Ascending aorta (tissue), 2 donors: ENCODE results near the gene NACA. TPM values are rescaled to one million over a fixed set of nuclear protein-coding genes. Genes with fewer than 3 reads are reported as not detected.

ENCODE experiments used
- DNase-seq, 2 donors: peaks; one replicate each; pipeline ENCODE4 v3.0.0-alpha.2; 2019; ENCODE audit warnings: low spot score in 2 of 2
- H3K27ac ChIP-seq, 2 donors: fragments of 200-600 bp; sonication (generic); one replicate each; pipeline ENCODE4 v1.5.1; 2016 to 2017; ENCODE audit warnings: mild to moderate bottlenecking in 1 of 2
- H3K27me3 ChIP-seq: fragments of 200-600 bp; sonication (generic); one replicate; pipeline ENCODE4 v1.5.1; 2017
- H3K36me3 ChIP-seq, 2 donors: fragments of 200-600 bp; sonication (generic); one replicate each; pipeline ENCODE4 v1.5.1; 2016
- H3K4me1 ChIP-seq, 2 donors: fragments of 200-600 bp; sonication (generic); one replicate each; pipeline ENCODE4 v1.5.1; 2016 to 2017; ENCODE audit warnings: mild to moderate bottlenecking in 1 of 2
- H3K4me3 ChIP-seq, 2 donors: fragments of 200-600 bp; sonication (generic); one replicate each; pipeline ENCODE4 v1.5.1; 2016 to 2017; ENCODE audit warnings: mild to moderate bottlenecking in 1 of 2
- H3K9me3 ChIP-seq, 2 donors: fragments of 200-600 bp; sonication (generic); one replicate each; pipeline ENCODE4 v1.5.1; 2016
- CTCF ChIP-seq, 3 experiments: fragments of 200-600 bp in 2 of 3; fragments of 450-650 bp in 1 of 3; sonication (generic) in 2 of 3; IDR thresholded peaks; one replicate each; pipeline ENCODE4 v1.5.1; 2016 to 2019; ENCODE audit warnings: antibody characterized with exemption in 3 of 3, mild to moderate bottlenecking in 1 of 3, moderate library complexity in 1 of 3
- intact Hi-C: fragments of 100-400 bp; cut with DNase I; formaldehyde crosslinking; loops from one replicate; pipeline ENCODE4 v1.15.1; 2023
- total RNA-seq: library from RNA; depleted of rRNA; stranded (reverse); fragments of >200 nt; gene quantifications from one replicate; pipeline ENCODE4 v1.1.0, GENCODE V29; 2016

Gene NACA
- total RNA-seq, 1 donor from 2014 or later = 490 TPM

GRCh38 chr12:56723889-56724700 is 1.0 kb downstream of the NACA start:
- H3K27ac ChIP-seq = peak overlapping the region; percentile 89 to 90
- intact Hi-C loops = loop anchor here (2.0 kb wide), 2 partner anchors 29 to 87 kb away; partner anchors contain the start of gene PRIM1
- TF ChIP-seq CTCF (IDR thresholded peaks at IDR 0.05) = no peak

DNA sequence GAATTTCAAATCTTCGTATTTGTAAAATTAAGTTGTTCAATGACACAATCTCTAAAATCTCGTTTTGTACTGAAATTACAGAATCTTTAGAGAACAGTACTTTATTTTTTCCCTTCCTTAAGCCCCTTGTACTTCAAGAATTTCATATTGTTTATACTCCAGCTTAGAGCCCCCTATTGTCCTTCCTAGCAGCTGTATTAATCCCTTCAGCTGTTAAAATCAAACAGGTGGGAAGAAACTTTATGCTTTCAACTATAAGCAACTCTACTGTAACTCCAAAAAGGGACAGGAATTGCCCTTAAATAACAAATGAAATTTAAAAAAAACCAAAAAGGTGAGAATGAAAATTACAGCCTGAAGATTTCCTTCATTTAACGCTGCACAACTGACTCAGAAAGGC is 1.7 kb downstream of the NACA start:
- Histone ChIP-seq H3K27me3 (no peaks in the 10 kb centered on the region), H3K9me3 (no peaks in the 10 kb centered on the region), H3K27ac (peak overlapping the region in 1 of 2 donors; percentile 89), H3K4me1 (peaks cover 0 to 32% of the 10 kb centered on the region in 2 donors), H3K36me3 (peaks cover 7 to 17% of the 10 kb centered on the region in 2 donors), H3K4me3 (peak overlapping the region; percentile 72 to 84)
- intact Hi-C loops = no loop called here
- DNase-seq = no peak
- no peak for TF ChIP-seq CTCF (IDR thresholded peaks at IDR 0.05)

More at GRCh38 chr12:56723889-56724700, 1.0 kb downstream of the NACA start:
- peak overlapping the region; percentile 72 to 84 for H3K4me3 ChIP-seq
- no peaks in the 10 kb centered on the region for H3K27me3 ChIP-seq
- peaks cover 7 to 11% of the 10 kb centered on the region in 2 donors for H3K36me3 ChIP-seq
- peak in 1 of 2 donors; percentile 68 for DNase-seq
- H3K9me3 ChIP-seq = no peaks in the 10 kb centered on the region
- peaks cover 0 to 28% of the 10 kb centered on the region in 2 donors for H3K4me1 ChIP-seq

DNA sequence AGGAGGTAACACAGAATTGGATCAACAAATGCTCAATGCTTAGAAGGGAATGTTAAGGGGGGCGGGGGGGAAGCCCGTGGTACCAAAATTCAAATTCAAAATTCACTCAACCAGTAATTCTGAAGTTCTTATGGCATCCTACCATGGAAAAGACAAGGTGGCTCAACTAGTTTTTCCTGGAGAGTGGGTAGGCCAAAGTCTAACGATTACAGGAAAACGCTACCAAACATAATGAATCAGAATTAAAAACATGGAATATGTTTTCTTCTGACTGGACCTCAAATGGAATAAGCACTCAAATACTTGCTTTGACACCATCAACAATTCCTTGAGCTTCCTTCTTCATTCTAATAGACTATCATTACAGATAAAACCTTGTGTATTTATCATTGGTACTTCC is 2.3 kb downstream of the NACA start:
- Histone ChIP-seq H3K27me3 (no peaks in the 10 kb centered on the region), H3K4me3 (peak overlapping the region; percentile 72 to 84), H3K9me3 (no peaks in the 10 kb centered on the region), H3K36me3 (peaks cover 7 to 17% of the 10 kb centered on the region in 2 donors), H3K27ac (no peak overlapping the region), H3K4me1 (peaks cover 0 to 32% of the 10 kb centered on the region in 2 donors)
- no peak for TF ChIP-seq CTCF (IDR thresholded peaks at IDR 0.05)
- DNase-seq = no peak
- intact Hi-C loops = no loop called here

DNA sequence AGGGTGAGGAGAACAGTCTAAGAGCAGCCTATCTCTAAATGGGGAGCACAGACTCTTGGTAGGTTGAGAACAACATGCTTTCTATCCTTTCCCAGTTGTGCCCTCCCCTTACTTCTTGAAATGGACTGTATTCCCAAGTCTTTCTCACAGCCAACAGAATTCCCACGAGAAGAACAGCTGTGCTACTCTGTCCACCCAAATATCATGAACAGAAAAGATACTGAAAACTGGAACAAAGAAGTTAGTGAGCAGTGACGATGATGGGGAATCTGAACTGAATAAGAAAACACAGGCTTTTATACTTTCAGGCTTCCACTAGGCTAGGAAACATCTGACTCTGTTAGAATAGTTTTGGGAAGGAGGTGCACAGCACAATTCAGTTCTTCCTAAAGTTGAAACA is 3.4 kb downstream of the NACA start:
- H3K27ac ChIP-seq = peak overlapping the region in 1 of 2 donors; percentile 3

GRCh38 chr12:56721216-56721615 is 3.9 kb downstream of the NACA start:
- intact Hi-C loops = loop anchor here (1.0 kb wide), 1 partner anchor 31 kb away; no protein-coding TSS in a partner anchor
- no peaks in the 10 kb centered on the region for H3K27me3 ChIP-seq
- H3K36me3 ChIP-seq = peaks cover 7 to 22% of the 10 kb centered on the region in 2 donors
- peaks cover 0 to 32% of the 10 kb centered on the region in 2 donors for H3K4me1 ChIP-seq
- TF ChIP-seq CTCF (IDR thresholded peaks at IDR 0.05) = no peak
- H3K4me3 ChIP-seq = no peak overlapping the region
- peak overlapping the region; percentile 3 to 14 for H3K27ac ChIP-seq
- no peak for DNase-seq
- no peaks in the 10 kb centered on the region for H3K9me3 ChIP-seq

More for the DNA sequence above, 3.4 kb downstream of the NACA start:
- TF ChIP-seq CTCF (IDR thresholded peaks at IDR 0.05) = no peak
- Histone ChIP-seq H3K4me1 (peaks cover 0 to 32% of the 10 kb centered on the region in 2 donors), H3K36me3 (peaks cover 7 to 21% of the 10 kb centered on the region in 2 donors), H3K27me3 (no peaks in the 10 kb centered on the region), H3K4me3 (peak overlapping the region in 1 of 2 donors; percentile 72), H3K9me3 (no peaks in the 10 kb centered on the region)
- intact Hi-C loops = loop anchor here (1.0 kb wide), 1 partner anchor 31 kb away; no protein-coding TSS in a partner anchor
- DNase-seq = no peak
